Neural progenitor cell (in vitro differentiated cells): Measurements from ENCODE around the gene GNAI2.

Source experiments
- CTCF ChIP-seq: fragments of 200-600 bp; sonication (generic); IDR thresholded peaks from 2 replicates; pipeline ENCODE4 v1.5.1; 2017; ENCODE audit warnings: antibody characterized with exemption, mild to moderate bottlenecking
- EZH2 ChIP-seq: fragments of 200-600 bp; sonication (generic); IDR thresholded peaks from 2 replicates; pipeline ENCODE4 v1.6.1; 2017; ENCODE audit warnings: antibody characterized with exemption, mild to moderate bottlenecking, moderate library complexity
- EZH2phosphoT487 ChIP-seq: fragments of 200-600 bp; sonication (generic); IDR thresholded peaks from 2 replicates; pipeline ENCODE4 v1.6.1; 2017; ENCODE audit warnings: antibody characterized with exemption

DNA sequence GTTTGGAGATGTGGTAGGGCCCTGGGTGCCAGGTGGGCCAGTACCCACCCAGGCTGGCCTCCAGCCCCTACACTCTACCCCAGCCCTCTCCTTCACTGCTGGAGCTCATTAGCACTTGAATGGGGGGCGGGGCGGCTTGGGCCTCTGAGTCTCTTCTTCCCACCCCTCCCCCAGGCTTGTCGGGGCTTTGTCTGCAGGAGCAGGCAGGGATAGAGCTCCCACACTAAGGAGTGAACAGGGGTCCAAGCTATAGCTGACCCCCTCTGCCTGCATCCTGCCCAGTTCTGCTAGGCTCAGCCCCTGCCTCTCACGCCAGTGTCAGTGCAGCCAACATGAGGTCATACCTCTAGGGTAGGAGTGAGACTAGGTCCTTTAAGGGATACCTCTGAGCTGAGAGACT lies 5.2 kb downstream of the GNAI2 start:
- TF ChIP-seq CTCF (no peak), EZH2 (no peak), EZH2phosphoT487 (no peak)
